Measurements from ENCODE around the gene HEPACAM2.

DNA sequence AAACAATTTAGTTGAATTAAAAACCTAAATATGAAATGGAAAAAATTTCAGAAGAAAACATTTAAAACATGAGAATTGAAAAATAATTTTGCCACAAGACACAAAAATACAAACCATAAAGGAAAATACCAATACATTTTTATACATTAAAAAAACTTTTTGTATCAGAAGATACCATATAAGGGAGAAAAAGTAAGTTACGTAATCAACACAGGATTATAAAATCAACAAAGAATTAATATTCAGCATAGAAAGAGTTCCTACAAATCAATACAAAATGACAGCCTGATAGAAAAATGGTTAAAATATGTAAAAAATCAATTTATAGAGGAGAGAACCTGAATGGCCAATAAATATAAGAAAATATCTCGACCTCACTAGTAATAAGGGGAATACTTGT, 61.5 kb downstream of the HEPACAM2 start:
- TF ChIP-seq, protein P1, sequence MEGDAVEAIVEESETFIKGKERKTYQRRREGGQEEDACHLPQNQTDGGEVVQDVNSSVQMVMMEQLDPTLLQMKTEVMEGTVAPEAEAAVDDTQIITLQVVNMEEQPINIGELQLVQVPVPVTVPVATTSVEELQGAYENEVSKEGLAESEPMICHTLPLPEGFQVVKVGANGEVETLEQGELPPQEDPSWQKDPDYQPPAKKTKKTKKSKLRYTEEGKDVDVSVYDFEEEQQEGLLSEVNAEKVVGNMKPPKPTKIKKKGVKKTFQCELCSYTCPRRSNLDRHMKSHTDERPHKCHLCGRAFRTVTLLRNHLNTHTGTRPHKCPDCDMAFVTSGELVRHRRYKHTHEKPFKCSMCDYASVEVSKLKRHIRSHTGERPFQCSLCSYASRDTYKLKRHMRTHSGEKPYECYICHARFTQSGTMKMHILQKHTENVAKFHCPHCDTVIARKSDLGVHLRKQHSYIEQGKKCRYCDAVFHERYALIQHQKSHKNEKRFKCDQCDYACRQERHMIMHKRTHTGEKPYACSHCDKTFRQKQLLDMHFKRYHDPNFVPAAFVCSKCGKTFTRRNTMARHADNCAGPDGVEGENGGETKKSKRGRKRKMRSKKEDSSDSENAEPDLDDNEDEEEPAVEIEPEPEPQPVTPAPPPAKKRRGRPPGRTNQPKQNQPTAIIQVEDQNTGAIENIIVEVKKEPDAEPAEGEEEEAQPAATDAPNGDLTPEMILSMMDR (IDR thresholded peaks at IDR 0.05; ENCODE audit: insufficient read depth, low read length) = no peak
- TF ChIP-seq SPI1 (IDR thresholded peaks at IDR 0.05; ENCODE audit: borderline replicate concordance, low read depth) (no peak), REST (IDR thresholded peaks at IDR 0.05; ENCODE audit: insufficient replicate concordance, low read depth) (no peak), POLR2AphosphoS5 (IDR thresholded peaks at IDR 0.05; ENCODE audit: low read depth) (no peak)

All from HL-60 (cell line).